Fibroblast of the aortic adventitia (primary cell): ENCODE results near the gene KHDC4. TPM values are rescaled to one million over a fixed set of nuclear protein-coding genes. Genes with fewer than 3 reads are reported as not detected.

ENCODE experiments used
- DNase-seq: peaks from one replicate; pipeline ENCODE4 v3.0.0-alpha.2; 2010; ENCODE audit warnings: low read depth
- H3K4me3 ChIP-seq: 2 replicates; pipeline ENCODE4 v1.5.1; 2011; ENCODE audit warnings: low read depth, mild to moderate bottlenecking, control low read depth, low read length, moderate library complexity
- CTCF ChIP-seq: IDR thresholded peaks from 2 replicates; pipeline ENCODE4 v1.5.1; 2011; ENCODE audit warnings: mild to moderate bottlenecking, low read length, control low read depth, inconsistent platforms; ENCODE audit not compliant: insufficient read depth
- total RNA-seq: library from RNA; depleted of rRNA; stranded (reverse); fragments of >200 nt; gene quantifications from 2 replicates; pipeline ENCODE4 v1.2.3, GENCODE V29; 2012; ENCODE audit warnings: low replicate concordance

Gene KHDC4
- total RNA-seq, 1 donor = 31.0 TPM

- no peak overlapping the region for H3K4me3 ChIP-seq
- TF ChIP-seq CTCF = no peak
These were observed 34.5 kb upstream of the KHDC4 start for GRCh38 chr1:155968670-155969069.

GRCh38 chr1:155968051-155968400 lies 33.8 kb upstream of the KHDC4 start:
- no peak for TF ChIP-seq CTCF
- no peak for DNase-seq
- peak overlapping the region; percentile 5 for H3K4me3 ChIP-seq

More at GRCh38 chr1:155968670-155969069, 34.5 kb upstream of the KHDC4 start:
- peak; percentile 33 for DNase-seq

GRCh38 chr1:155967341-155968050 lies 33.3 kb upstream of the KHDC4 start:
- H3K4me3 ChIP-seq = peak overlapping the region; percentile 5
- DNase-seq = no peak
- no peak for TF ChIP-seq CTCF

- no peak for TF ChIP-seq CTCF
- no peak overlapping the region for H3K4me3 ChIP-seq
- no peak for DNase-seq
These were observed 32.5 kb upstream of the KHDC4 start for GRCh38 chr1:155966750-155967149.

- H3K4me3 ChIP-seq = no peak overlapping the region
- peak; percentile 23 for TF ChIP-seq CTCF
- DNase-seq = no peak
These were observed 31.9 kb upstream of the KHDC4 start for GRCh38 chr1:155966135-155966534.

GRCh38 chr1:155964193-155964592 lies 30.0 kb upstream of the KHDC4 start:
- no peak for DNase-seq
- no peak overlapping the region for H3K4me3 ChIP-seq
- TF ChIP-seq CTCF = no peak

- DNase-seq = peak; percentile 54
These were observed 28.5 kb upstream of the KHDC4 start for GRCh38 chr1:155962599-155963211.

More at GRCh38 chr1:155962599-155963211, 28.5 kb upstream of the KHDC4 start:
- H3K4me3 ChIP-seq = no peak overlapping the region
- no peak for TF ChIP-seq CTCF
